ENCODE results near the gene KLHL40.

Gene KLHL40

DNA sequence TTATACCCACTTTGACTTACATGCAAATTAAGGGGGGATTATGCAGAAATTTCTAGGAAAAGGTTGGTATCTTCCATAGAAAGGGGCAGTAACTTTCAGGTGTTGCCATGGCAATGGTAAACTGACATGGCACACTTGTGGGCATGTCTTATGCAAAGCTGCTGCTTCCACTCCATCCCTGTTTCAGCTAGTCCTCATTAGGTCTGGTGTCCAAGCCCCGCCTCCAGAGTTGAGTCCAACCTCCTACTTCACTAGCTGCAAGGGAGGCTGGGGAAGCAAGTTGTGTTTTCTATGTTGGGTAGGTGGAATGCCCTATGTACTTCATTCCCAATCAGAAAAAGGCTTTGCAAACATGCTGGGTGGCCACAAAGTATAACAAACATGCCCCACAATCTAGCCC lies 14.7 kb upstream of the KLHL40 start:
- no peak for DNase-seq (ENCODE audit: low read depth)
- no peak overlapping the region for H3K4me3 ChIP-seq (ENCODE audit: low read depth, low read length)
- TF ChIP-seq, protein P1, sequence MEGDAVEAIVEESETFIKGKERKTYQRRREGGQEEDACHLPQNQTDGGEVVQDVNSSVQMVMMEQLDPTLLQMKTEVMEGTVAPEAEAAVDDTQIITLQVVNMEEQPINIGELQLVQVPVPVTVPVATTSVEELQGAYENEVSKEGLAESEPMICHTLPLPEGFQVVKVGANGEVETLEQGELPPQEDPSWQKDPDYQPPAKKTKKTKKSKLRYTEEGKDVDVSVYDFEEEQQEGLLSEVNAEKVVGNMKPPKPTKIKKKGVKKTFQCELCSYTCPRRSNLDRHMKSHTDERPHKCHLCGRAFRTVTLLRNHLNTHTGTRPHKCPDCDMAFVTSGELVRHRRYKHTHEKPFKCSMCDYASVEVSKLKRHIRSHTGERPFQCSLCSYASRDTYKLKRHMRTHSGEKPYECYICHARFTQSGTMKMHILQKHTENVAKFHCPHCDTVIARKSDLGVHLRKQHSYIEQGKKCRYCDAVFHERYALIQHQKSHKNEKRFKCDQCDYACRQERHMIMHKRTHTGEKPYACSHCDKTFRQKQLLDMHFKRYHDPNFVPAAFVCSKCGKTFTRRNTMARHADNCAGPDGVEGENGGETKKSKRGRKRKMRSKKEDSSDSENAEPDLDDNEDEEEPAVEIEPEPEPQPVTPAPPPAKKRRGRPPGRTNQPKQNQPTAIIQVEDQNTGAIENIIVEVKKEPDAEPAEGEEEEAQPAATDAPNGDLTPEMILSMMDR (conservative IDR thresholded peaks at IDR 0.05; ENCODE audit: low read depth, low read length) = no peak

DNA sequence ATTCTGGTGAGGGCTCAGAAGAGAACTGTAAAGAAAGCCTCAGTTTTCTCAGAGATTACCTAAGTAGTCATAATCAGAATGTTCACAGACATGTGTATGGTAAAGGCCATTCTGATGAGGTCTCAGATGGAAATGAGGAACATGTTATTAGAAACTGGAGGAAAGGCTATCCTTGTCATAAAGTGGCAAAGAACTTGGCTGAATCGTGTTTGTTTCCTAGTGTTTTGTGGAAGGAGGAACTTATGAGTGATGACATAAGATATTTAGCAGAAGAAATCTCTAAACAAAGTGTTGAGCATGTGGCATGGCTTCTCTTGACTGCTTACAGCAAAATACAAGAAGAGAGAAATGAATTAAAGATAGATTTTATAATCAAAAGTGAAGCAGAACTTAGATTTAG lies 12.8 kb upstream of the KLHL40 start:
- DNase-seq (ENCODE audit: low read depth) = no peak
- H3K4me3 ChIP-seq (ENCODE audit: low read depth, low read length) = no peak overlapping the region
- TF ChIP-seq, protein P1 (conservative IDR thresholded peaks at IDR 0.05; ENCODE audit: low read depth, low read length) = no peak

DNA sequence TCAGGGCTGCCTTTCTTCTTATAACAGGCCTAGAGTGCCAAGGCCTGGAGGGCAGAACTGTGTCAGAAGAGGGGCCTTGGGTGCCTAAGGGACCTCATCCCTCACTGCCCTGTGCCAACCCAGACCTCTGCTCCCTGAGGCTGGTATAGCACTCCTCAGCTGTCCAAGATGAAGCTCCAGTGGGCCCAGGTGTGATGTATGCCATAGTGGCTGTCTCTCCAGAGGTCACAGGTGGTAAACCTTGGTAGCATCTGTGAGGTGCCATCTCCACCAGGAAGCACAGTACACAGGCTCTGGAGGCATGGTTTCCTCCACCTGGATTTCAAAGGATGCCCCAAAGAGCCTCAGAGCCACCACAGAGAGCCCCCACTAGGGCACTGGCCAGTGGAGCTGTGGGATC lies 12.3 kb upstream of the KLHL40 start:
- TF ChIP-seq, protein P1 (conservative IDR thresholded peaks at IDR 0.05; ENCODE audit: low read depth, low read length) = no peak
- DNase-seq (ENCODE audit: low read depth) = no peak
- H3K4me3 ChIP-seq (ENCODE audit: low read depth, low read length) = no peak overlapping the region

DNA sequence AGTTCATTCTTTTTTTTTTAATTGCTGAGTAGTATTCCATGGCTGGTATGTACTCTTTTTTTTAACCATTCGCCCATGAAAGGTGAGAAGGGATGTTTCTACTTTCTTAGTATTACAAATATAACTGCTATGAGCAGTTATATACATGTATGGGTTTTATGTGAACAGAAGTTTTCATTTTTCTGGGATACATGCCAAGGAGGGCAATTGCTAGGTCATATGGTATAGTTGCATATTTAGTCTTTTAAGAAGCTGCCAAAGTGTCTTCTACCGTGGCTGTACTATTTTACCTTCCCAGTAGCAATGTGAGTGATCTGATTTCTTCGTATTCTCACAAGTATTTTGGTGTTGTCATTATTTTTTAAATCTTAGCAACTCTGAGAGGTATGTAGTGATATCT lies 11.2 kb upstream of the KLHL40 start:
- H3K4me3 ChIP-seq (ENCODE audit: low read depth, low read length) = no peak overlapping the region
- TF ChIP-seq, protein P1 (conservative IDR thresholded peaks at IDR 0.05; ENCODE audit: low read depth, low read length) = no peak
- DNase-seq (ENCODE audit: low read depth) = peak; percentile 59

DNA sequence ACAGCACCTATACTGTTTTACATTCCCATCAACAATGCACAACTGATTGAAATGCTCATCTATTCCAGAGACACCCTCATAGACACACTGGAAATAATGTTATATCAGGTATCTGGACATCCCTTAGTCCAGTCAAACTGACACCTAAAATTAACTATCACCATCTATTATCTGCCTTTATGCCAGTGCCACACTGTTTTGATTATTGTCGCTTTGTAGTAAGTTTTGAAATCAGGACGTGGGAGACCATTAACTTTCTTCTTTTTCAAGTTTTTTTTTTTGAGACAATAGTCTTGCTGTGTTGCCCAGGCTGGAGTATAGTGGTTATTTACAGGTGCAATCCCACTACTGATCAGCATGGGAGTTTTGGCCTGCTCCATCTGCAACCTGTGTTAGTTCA lies 9.4 kb upstream of the KLHL40 start:
- no peak for DNase-seq (ENCODE audit: low read depth)
- TF ChIP-seq, protein P1 (conservative IDR thresholded peaks at IDR 0.05; ENCODE audit: low read depth, low read length) = no peak
- H3K4me3 ChIP-seq (ENCODE audit: low read depth, low read length) = no peak overlapping the region

DNA sequence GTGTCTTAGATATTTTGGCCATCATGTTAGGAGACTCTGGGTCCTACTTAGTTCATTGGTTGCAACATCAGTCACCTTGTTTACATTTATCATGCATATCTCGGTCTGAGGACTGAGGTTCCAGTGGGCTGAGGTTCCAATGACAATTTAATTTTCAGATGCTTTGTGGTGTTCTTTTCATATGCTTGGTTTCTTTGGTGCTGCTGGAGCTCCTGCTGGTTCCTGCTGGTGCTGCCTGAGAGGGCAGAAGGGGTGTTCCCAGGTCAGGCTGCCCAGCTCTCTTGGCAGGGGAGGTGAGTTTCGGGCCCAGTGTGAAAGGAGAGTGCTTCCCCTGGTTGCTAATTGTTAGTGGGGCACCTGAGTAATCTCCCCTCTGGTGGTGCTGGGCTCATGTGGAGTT lies 6.9 kb upstream of the KLHL40 start:
- no peak for DNase-seq (ENCODE audit: low read depth)
- H3K4me3 ChIP-seq (ENCODE audit: low read depth, low read length) = no peak overlapping the region
- TF ChIP-seq, protein P1 (conservative IDR thresholded peaks at IDR 0.05; ENCODE audit: low read depth, low read length) = no peak

DNA sequence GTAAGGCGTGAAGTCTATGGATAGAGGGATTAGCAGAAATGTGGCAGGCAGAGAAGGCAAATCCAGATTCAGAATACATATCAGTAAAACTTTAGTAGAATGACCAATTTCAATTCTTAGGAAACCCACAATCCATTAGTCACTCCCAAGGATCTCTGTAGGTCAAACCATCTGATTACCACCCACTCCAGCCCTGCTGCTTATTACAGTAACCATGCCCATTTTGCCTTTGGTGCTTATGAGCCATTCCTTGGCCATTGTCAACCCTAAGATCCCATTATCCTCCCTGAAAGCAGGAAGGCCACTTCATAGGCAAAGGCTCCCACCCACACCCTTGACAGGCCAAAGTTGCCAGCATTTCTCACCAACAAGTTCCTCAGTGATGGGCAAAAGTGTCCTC lies 5.1 kb upstream of the KLHL40 start:
- H3K4me3 ChIP-seq (ENCODE audit: low read depth, low read length) = no peak overlapping the region
- TF ChIP-seq, protein P1 (conservative IDR thresholded peaks at IDR 0.05; ENCODE audit: low read depth, low read length) = no peak
- DNase-seq (ENCODE audit: low read depth) = peak; percentile 31

All from choroid plexus epithelial cell (primary cell).